Measurements from ENCODE around the gene DCUN1D2. TPM values are rescaled to one million over a fixed set of nuclear protein-coding genes. Genes with fewer than 3 reads are reported as not detected.

The DCUN1D2 gene
- total RNA-seq, 1 donor from 2014 or later = 29.0 TPM

DNA sequence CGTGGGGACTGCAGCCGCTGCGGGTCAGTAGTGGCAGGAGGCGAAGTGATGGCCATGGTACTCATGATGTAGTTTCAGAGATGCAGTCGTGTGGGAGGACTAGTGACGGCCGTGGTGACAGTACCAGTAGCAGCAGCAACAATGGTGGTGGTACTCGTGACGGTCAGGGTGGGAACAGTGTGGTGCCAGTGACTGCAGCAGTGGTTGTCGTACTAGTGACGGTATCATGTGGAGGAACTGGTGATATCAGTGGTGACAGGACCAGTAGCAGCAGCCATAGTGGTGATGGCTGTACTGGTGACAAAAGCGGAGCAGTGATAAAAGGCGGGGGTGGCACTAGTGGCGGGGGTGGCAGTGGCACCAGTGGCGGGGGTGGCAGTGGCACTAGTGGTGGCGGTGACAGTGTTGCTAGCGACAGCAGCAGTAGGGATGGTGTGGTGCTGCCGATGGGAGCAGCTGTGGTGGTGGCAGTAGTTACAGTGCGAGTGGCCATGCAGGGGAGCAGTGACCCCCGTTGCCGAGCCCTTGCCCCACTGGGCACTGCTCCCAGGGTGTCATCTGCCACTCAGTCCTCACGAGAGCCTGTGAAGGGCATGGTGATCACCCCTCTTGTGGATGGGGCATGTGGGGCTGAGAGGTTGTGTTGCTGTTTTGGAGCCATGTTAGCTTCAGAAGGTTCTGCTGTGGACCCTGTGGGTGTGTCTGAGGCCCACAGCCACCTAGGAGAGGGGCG is 60.0 kb downstream of the DCUN1D2 start:
- H3K27ac Mint-ChIP-seq (ENCODE audit: unreplicated experiment) = no peak overlapping the region
- no peak for DNase-seq (ENCODE audit: extremely low spot score, unreplicated experiment)

DNA sequence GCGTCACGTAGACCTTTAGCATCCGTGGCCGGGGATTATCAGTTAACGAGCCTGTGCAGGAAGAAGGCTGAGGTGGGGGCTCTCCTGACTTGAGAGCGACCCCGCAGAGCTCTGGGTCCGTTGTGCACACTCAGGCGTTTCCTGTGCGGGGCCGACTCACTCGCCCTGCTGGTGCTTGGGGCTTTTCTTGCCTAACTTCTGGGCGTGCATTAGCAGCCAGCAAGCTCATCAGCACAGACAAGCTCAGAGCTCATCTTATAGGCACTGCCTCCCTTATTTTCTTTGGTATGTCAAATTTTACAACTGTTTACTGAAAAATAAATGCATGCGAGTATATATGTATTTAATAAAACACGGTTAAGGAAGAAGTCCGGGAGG is 60.9 kb downstream of the DCUN1D2 start:
- Mint-ChIP-seq H3K4me1 (ENCODE audit: unreplicated experiment) (peaks cover 28% of the 10 kb centered on the region), H3K4me3 (ENCODE audit: unreplicated experiment) (no peak overlapping the region), H3K9me3 (ENCODE audit: unreplicated experiment) (no peaks in the 10 kb centered on the region), H3K36me3 (ENCODE audit: unreplicated experiment) (peaks cover 3% of the 10 kb centered on the region), H3K27me3 (ENCODE audit: unreplicated experiment) (no peaks in the 10 kb centered on the region), H3K27ac (ENCODE audit: unreplicated experiment) (no peak overlapping the region)
- TF ChIP-seq, protein P1, sequence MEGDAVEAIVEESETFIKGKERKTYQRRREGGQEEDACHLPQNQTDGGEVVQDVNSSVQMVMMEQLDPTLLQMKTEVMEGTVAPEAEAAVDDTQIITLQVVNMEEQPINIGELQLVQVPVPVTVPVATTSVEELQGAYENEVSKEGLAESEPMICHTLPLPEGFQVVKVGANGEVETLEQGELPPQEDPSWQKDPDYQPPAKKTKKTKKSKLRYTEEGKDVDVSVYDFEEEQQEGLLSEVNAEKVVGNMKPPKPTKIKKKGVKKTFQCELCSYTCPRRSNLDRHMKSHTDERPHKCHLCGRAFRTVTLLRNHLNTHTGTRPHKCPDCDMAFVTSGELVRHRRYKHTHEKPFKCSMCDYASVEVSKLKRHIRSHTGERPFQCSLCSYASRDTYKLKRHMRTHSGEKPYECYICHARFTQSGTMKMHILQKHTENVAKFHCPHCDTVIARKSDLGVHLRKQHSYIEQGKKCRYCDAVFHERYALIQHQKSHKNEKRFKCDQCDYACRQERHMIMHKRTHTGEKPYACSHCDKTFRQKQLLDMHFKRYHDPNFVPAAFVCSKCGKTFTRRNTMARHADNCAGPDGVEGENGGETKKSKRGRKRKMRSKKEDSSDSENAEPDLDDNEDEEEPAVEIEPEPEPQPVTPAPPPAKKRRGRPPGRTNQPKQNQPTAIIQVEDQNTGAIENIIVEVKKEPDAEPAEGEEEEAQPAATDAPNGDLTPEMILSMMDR (IDR thresholded peaks at IDR 0.05) = no peak
- no peak for DNase-seq (ENCODE audit: extremely low spot score, unreplicated experiment)

More for the DNA sequence above, 60.0 kb downstream of the DCUN1D2 start:
- no peaks in the 10 kb centered on the region for H3K27me3 Mint-ChIP-seq (ENCODE audit: unreplicated experiment)
- no peak overlapping the region for H3K4me3 Mint-ChIP-seq (ENCODE audit: unreplicated experiment)
- TF ChIP-seq, protein P1 (IDR thresholded peaks at IDR 0.05) = no peak
- H3K4me1 Mint-ChIP-seq (ENCODE audit: unreplicated experiment) = peaks cover 28% of the 10 kb centered on the region
- no peaks in the 10 kb centered on the region for H3K9me3 Mint-ChIP-seq (ENCODE audit: unreplicated experiment)
- H3K36me3 Mint-ChIP-seq (ENCODE audit: unreplicated experiment) = peaks cover 3% of the 10 kb centered on the region

DNA sequence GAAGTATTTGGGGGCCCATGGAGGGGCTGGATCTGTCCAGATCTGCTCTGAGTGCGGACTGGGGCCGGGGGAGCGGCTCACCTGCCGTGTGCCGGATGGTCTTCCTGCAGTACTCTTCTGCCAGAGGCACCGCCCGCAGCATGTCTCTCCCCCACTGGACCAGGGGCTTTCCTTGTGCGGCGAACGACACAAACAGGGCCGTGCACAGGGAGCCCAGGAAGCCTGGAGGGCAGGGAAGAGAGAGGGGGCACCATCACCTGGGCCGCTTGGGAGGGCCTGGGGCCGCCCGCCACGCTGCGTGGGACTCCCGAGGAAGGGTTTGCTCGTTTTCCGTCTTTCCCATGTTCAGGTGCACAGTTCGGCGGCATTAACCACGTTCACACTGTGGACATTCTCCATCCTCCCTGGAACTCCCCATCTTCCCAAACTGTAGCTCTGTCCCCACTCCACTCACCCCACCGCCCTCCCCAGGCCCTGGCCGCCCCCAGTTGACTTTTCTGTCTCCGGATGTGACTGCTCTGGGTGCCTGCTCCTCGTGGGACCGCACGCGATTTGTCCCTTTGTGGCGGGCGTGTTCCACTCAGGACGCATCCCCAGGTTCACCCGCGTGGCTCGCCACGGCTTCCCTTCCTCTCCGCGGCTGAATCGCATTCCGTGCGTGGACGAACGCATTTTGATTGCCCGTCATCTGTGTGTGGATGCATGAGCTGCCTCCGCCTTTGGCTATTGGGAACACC is 61.5 kb downstream of the DCUN1D2 start:
- H3K4me3 Mint-ChIP-seq (ENCODE audit: unreplicated experiment) = no peak overlapping the region
- no peaks in the 10 kb centered on the region for H3K9me3 Mint-ChIP-seq (ENCODE audit: unreplicated experiment)
- H3K4me1 Mint-ChIP-seq (ENCODE audit: unreplicated experiment) = peaks cover 28% of the 10 kb centered on the region
- TF ChIP-seq, protein P1 (IDR thresholded peaks at IDR 0.05) = no peak
- peaks cover 3% of the 10 kb centered on the region for H3K36me3 Mint-ChIP-seq (ENCODE audit: unreplicated experiment)
- DNase-seq (ENCODE audit: extremely low spot score, unreplicated experiment) = no peak
- H3K27me3 Mint-ChIP-seq (ENCODE audit: unreplicated experiment) = no peaks in the 10 kb centered on the region
- no peak overlapping the region for H3K27ac Mint-ChIP-seq (ENCODE audit: unreplicated experiment)

DNA sequence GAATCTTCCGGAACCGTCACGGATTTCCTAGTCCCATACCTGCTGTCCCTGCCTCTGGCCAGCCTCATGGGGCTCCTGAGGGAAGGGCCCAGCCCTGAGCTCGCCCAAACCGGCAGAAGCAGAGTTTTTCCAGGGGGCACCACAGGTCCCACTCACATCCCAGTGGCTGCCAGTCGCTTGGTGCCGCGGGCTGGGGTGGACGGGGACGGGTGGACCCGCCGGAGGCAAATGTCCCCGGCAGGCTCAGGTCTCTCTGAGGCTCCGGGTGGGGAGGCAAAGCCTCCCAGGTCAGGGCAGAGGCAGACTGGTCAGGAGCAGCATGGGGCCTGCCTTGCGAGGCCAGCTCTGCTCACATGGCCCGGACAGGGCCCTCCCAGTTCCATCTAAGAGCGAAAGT is 62.0 kb downstream of the DCUN1D2 start:
- H3K4me1 Mint-ChIP-seq (ENCODE audit: unreplicated experiment) = peaks cover 29% of the 10 kb centered on the region
- TF ChIP-seq, protein P1 (IDR thresholded peaks at IDR 0.05) = no peak
- H3K36me3 Mint-ChIP-seq (ENCODE audit: unreplicated experiment) = peaks cover 3% of the 10 kb centered on the region
- H3K9me3 Mint-ChIP-seq (ENCODE audit: unreplicated experiment) = no peaks in the 10 kb centered on the region
- H3K27ac Mint-ChIP-seq (ENCODE audit: unreplicated experiment) = peak overlapping the region; percentile 84
- H3K4me3 Mint-ChIP-seq (ENCODE audit: unreplicated experiment) = no peak overlapping the region
- DNase-seq (ENCODE audit: extremely low spot score, unreplicated experiment) = no peak
- no peaks in the 10 kb centered on the region for H3K27me3 Mint-ChIP-seq (ENCODE audit: unreplicated experiment)

All from osteocyte (in vitro differentiated cells).